Heart left ventricle (tissue), 16 donors: ENCODE results near the gene VWA8. TPM values are rescaled to one million over a fixed set of nuclear protein-coding genes. Genes with fewer than 3 reads are reported as not detected.

Experiments
- ATAC-seq, 4 donors: fragments of 200-7000 bp; cut with Tn5 transposase; one replicate each; pipeline ENCODE4 v1.9.1; 2020 to 2022; ENCODE audit warnings: moderate library complexity in 4 of 4, mild to moderate bottlenecking in 3 of 4, moderate number of reproducible peaks in 1 of 4
- DNase-seq, 5 donors: peaks; one replicate each; pipeline ENCODE4 v3.0.0-alpha.2; 2020
- H3K27ac ChIP-seq, 12 donors: fragments of 200-600 bp; sonication (generic) in 4 of 12; one replicate each; pipeline versions ENCODE4 v1.5.0 to v1.8.0; 2016 to 2022; ENCODE audit warnings: mild to moderate bottlenecking in 2 of 12
- H3K27me3 ChIP-seq, 9 donors: fragments of 200-600 bp; sonication (generic) in 2 of 9; one replicate each; pipeline versions ENCODE4 v1.5.1 to v1.8.0; 2016 to 2022; ENCODE audit warnings: mild to moderate bottlenecking in 3 of 9
- H3K36me3 ChIP-seq, 9 donors: fragments of 200-600 bp; sonication (generic) in 2 of 9; one replicate each; pipeline versions ENCODE4 v1.5.0 to v1.8.0; 2018 to 2022; ENCODE audit warnings: mild to moderate bottlenecking in 2 of 9
- H3K4me1 ChIP-seq, 12 donors: fragments of 200-600 bp; sonication (generic) in 4 of 12; one replicate each; pipeline versions ENCODE4 v1.5.0 to v1.8.0; 2016 to 2022; ENCODE audit warnings: mild to moderate bottlenecking in 3 of 12
- H3K4me3 ChIP-seq, 12 donors: fragments of 200-600 bp; sonication (generic) in 4 of 12; one replicate each; pipeline versions ENCODE4 v1.5.0 to v1.8.0; 2017 to 2022; ENCODE audit warnings: mild to moderate bottlenecking in 9 of 12, moderate library complexity in 4 of 12
- H3K9me3 ChIP-seq, 12 donors: fragments of 200-600 bp; sonication (generic) in 4 of 12; one replicate each; pipeline versions ENCODE4 v1.5.0 to v1.8.0; 2016 to 2022; ENCODE audit warnings: mild to moderate bottlenecking in 1 of 12
- POLR2A ChIP-seq, 2 donors: fragments of 450-650 bp; IDR thresholded peaks; one replicate each; pipeline ENCODE4 v1.6.1; 2017; ENCODE audit warnings: antibody characterized with exemption in 2 of 2, mild to moderate bottlenecking in 2 of 2, moderate library complexity in 2 of 2
- WGBS, 4 donors: extraction: QIAGEN DNeasy Blood & Tissue Kit in 2 of 4; methylation state at CpG; one replicate each; pipeline versions ENCODE4 v1.1.5 to v1.1.7; 2013 to 2018; 5-methylcytosine and 5-hydroxymethylcytosine counted together
- intact Hi-C, 10 donors: fragments of 100-400 bp; cut with DNase I; formaldehyde crosslinking; loops; one replicate each; pipeline versions ENCODE4 v1.11.1 to v1.14.2; 2022
- microRNA-seq, 4 donors: library from miRNA; unstranded; fragments of <30 nt; microRNA quantifications; one replicate each; pipeline versions ENCODE4 to v1.2.0, GENCODE V29; 2017 to 2020
- polyA plus RNA-seq, 2 donors: library from polyadenylated mRNA; stranded (reverse); fragments of 200-250 nt; gene quantifications; one replicate each; pipeline ENCODE4 v1.2.3, GENCODE V29; 2013
- total RNA-seq, 9 donors: library from RNA; depleted of rRNA in 2 of 9; stranded (reverse); fragments of >200 nt in 2 of 9; fragmentation: NEBNext Ultra II Directional in 3 of 9; extraction: Animal tissue kit (Norgen Biotek cat#: 25700) in 3 of 9; gene quantifications; one replicate each; pipeline versions ENCODE4 v1.1.0 to v1.2.4, GENCODE V29; 2016 to 2023
- TF ChIP-seq, protein P1 (sequence below), 12 donors: fragments of 200-600 bp; sonication (generic) in 4 of 12; IDR thresholded peaks; one replicate each; pipeline versions ENCODE4 v1.5.0 to v1.8.0; 2018 to 2022; ENCODE audit warnings: antibody characterized with exemption in 12 of 12, mild to moderate bottlenecking in 5 of 12
- donor health status: ischemic (EF 13 %, LVEDD 7.1; RV severe dilation, severe dysfunction).
- donor health status: healthy with polysubstance abuse.
- donor health status: DM: no; HTN: yes; CAD: no.
- donor health status: DM: no; HTN: no; CAD: no.
- donor health status: ischemic (EF 25% LVEDD 6.9; RV normal size, moderate dysfunction).
- donor health status: ischemic (EF 25% LVEDD 5.7; RV mildly dilated, moderate dysfunction).
- donor health status: healthy.
- donor health status: DM: yes; HTN: yes; CAD: no.
- donor health status: ischemic (EF 35%, LVEDD 5.7; RV mildly dilated, moderate dysfunction).
- donor health status: nonischemic (EF 11% LVEDD 7.7; RV severe dilation, severe dysfunction).
- donor health status: DM: yes; HTN: yes; CAD: no.
- donor health status: PGD.
- donor health status: ischemic (EF 29% LVEDD 5.4; RV normal size, mild dysfunction).
- donor health status: nonischemic (EF 23%, LVEDD 6.1; RV moderate dilation, normal function).

VWA8 gene
- total and polyA plus RNA-seq, 11 donors = 12.1 to 64.1 (median 41.8) TPM

DNA sequence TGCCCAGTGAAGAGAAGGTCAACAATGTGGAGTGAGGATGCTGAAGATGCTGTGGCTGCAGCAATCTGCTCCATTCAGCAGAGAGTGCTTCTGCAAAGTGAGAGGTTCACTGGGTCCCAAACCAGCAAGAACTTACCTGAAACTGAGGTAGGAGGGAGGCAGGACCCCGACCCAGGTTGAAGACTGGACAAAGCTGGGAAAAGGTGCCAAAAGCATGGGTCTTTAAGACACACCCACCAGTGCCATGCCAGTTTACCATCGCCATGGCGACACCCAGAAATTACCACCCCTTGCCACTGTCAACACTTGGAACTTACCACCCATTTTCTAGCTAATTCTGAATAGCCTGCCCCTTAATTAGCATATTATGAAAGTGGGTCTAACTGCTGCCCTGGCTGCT, 432.9 kb downstream of the VWA8 start:
- ATAC-seq (no peak), DNase-seq (no peak)
- TF ChIP-seq, protein P1, sequence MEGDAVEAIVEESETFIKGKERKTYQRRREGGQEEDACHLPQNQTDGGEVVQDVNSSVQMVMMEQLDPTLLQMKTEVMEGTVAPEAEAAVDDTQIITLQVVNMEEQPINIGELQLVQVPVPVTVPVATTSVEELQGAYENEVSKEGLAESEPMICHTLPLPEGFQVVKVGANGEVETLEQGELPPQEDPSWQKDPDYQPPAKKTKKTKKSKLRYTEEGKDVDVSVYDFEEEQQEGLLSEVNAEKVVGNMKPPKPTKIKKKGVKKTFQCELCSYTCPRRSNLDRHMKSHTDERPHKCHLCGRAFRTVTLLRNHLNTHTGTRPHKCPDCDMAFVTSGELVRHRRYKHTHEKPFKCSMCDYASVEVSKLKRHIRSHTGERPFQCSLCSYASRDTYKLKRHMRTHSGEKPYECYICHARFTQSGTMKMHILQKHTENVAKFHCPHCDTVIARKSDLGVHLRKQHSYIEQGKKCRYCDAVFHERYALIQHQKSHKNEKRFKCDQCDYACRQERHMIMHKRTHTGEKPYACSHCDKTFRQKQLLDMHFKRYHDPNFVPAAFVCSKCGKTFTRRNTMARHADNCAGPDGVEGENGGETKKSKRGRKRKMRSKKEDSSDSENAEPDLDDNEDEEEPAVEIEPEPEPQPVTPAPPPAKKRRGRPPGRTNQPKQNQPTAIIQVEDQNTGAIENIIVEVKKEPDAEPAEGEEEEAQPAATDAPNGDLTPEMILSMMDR (IDR thresholded peaks at IDR 0.05) = no peak
- TF ChIP-seq POLR2A (IDR thresholded peaks at IDR 0.05) = no peak
- Histone ChIP-seq H3K27ac (no peak overlapping the region), H3K27me3 (no peaks in the 10 kb centered on the region), H3K4me3 (no peak overlapping the region), H3K36me3 (no peaks in the 10 kb centered on the region), H3K9me3 (no peaks in the 10 kb centered on the region), H3K4me1 (no peaks in the 10 kb centered on the region)
- 87 to 96% (median 91%) methylated on average over 3 of the region's 3 CpGs for WGBS, 4 donors
- intact Hi-C loops = no loop called here

DNA sequence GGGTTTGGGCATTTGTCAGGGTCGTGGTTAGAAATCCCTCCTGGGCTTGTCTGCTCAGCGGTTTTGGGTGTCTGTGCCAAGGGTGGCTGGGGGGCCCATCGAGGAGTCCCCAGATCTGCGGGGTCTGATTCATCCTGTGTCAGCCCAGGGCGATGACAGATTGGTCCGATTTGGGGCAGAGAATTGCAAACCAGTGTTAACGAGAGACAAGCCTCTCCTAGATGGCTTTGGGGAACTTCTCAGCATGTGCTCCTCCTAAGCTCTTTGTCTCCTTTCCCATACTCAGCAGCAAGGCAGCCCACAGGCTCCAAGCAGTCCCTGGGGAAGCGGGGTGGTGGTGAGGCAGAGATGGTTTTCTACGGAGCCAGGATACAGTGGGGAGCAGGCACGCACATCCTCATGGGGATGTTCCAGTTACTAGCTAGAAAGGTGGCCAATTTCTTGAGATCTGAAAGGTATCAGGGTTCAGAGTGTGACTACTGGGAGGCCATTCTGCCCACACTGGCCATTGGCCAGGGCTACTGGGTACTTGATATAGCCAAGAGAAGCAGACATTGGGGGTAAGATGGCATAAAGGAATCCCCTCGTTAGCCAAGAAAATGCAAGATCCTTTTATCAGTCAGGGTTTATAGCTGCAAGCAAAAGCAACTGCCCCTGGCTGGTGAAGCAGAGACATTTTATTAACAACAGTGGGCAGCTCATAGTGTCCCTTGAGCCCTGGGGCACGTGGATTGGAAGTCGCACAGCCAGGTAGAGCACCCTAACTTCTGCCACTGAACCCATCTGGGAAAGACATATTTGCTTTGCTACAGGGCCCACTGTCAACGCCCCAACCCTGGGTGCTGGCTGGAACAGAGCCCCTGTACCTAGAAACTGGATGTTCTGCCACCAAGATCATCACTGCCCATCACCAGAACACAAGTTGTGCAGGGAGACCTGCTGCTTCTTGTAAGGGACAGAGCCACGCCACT, 440.0 kb downstream of the VWA8 start:
- Histone ChIP-seq H3K36me3 (no peaks in the 10 kb centered on the region), H3K4me1 (no peaks in the 10 kb centered on the region), H3K27me3 (no peaks in the 10 kb centered on the region), H3K27ac (no peak overlapping the region), H3K9me3 (no peaks in the 10 kb centered on the region), H3K4me3 (no peak overlapping the region)
- ATAC-seq = no peak
- TF ChIP-seq, protein P1 (IDR thresholded peaks at IDR 0.05) = no peak
- TF ChIP-seq POLR2A (IDR thresholded peaks at IDR 0.05) = no peak
- 83 to 91% (median 90%) methylated on average over 15 of the region's 15 CpGs for WGBS, 4 donors
- DNase-seq = no peak
- intact Hi-C loops = no loop called here

DNA sequence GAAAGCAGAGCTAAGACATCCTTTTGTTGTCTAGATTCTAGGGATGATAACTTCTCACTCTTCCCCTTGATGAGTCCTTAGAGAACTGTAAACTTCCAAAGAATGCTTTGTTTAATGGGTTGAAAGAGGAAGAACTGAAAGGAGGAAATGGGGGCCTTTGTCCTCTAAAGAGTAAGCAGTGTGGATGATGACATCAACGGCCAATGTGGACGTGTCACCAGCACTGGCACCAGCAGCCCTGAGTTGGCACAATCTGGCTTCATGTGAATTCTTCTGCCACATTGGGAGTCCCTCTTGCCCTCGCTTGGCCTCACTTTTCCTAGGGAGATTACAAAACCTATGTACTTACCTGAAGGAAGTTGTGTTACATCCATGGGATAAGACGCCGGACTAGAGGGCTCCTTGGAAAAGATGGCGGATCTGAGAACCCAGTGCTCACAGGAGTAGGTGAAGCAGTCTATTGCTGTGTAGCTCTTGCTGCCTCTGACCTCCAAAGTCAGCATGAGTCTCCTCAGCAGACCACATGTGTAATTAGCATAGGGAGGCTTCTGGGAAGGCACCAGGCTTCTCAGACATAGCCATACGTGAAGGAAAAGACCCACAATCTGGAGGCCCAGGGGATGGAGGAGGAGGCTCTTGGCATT, 440.8 kb downstream of the VWA8 start:
- DNase-seq = no peak
- Histone ChIP-seq H3K4me1 (no peaks in the 10 kb centered on the region), H3K36me3 (no peaks in the 10 kb centered on the region), H3K4me3 (no peak overlapping the region), H3K27ac (no peak overlapping the region), H3K27me3 (no peaks in the 10 kb centered on the region), H3K9me3 (no peaks in the 10 kb centered on the region)
- intact Hi-C loops = no loop called here
- no peak for ATAC-seq
- 81 to 87% (median 84%) methylated on average over 6 to 7 of the region's 7 CpGs for WGBS, 4 donors
- no peak for TF ChIP-seq POLR2A (IDR thresholded peaks at IDR 0.05)
- TF ChIP-seq, protein P1 (IDR thresholded peaks at IDR 0.05) = no peak

Small RNA genes within 50 kb of the gene (microRNA-seq; reads per million reads assigned to microRNA genes)
- gene MIR5006 = 0 to 1.7 (median 0.38) reads per million in 4 donors

Other genes starting within 250 kb of the VWA8 start
- 10 to 100 TPM in 2 of 9 donors, 1 to 10 TPM in 7; 4.5 to 13.1 (median 8.7) TPM for gene DGKH, start 87.5 kb upstream of the VWA8 start, total RNA-seq
- gene DGKH, start 87.5 kb upstream of the VWA8 start, polyA plus RNA-seq = 1 to 10 TPM; 1.8 to 2.3 TPM